ENCODE data around the gene BBLN. TPM values are rescaled to one million over a fixed set of nuclear protein-coding genes. Genes with fewer than 3 reads are reported as not detected.

Gene BBLN
- total RNA-seq, 1 experiment from 2014 or later: 154 TPM

- Histone ChIP-seq H3K9me2 (replicated peaks; ENCODE audit: insufficient read depth, low read length) (no peaks in the 10 kb centered on the region), H3K4me1 (ENCODE audit: low read length) (no peaks in the 10 kb centered on the region), H3K27ac (ENCODE audit: low read length) (no peak overlapping the region), H3K9me3 (ENCODE audit: low read length) (no peaks in the 10 kb centered on the region), H3K27me3 (ENCODE audit: low read length) (no peaks in the 10 kb centered on the region), H3K4me3 (ENCODE audit: low read length) (no peak overlapping the region), H2AFZ (ENCODE audit: low read length) (no peak overlapping the region), H3K9ac (ENCODE audit: low read length) (no peak overlapping the region), H3K4me2 (ENCODE audit: low read depth, low read length, poor library complexity, severe bottlenecking) (no peak overlapping the region), H3K36me3 (ENCODE audit: insufficient read depth, low read length) (no peaks in the 10 kb centered on the region), H3K79me2 (ENCODE audit: low read length) (no peaks in the 10 kb centered on the region), H4K20me1 (ENCODE audit: insufficient read depth, low read depth, low read length) (no peaks in the 10 kb centered on the region)
- no peak for DNase-seq
Measured at GRCh38 chr9:128139621-128140020, 20.4 kb upstream of the BBLN start.

GRCh38 chr9:128141604-128142003, 18.5 kb upstream of the BBLN start:
- no peaks in the 10 kb centered on the region for H4K20me1 ChIP-seq (ENCODE audit: insufficient read depth, low read depth, low read length)
- H2AFZ ChIP-seq (ENCODE audit: low read length): no peak overlapping the region
- no peak overlapping the region for H3K27ac ChIP-seq (ENCODE audit: low read length)
- no peak overlapping the region for H3K4me3 ChIP-seq (ENCODE audit: low read length)
- no peak overlapping the region for H3K9ac ChIP-seq (ENCODE audit: low read length)
- H3K4me1 ChIP-seq (ENCODE audit: low read length): no peaks in the 10 kb centered on the region
- no peaks in the 10 kb centered on the region for H3K9me3 ChIP-seq (ENCODE audit: low read length)
- H3K36me3 ChIP-seq (ENCODE audit: insufficient read depth, low read length): no peaks in the 10 kb centered on the region
- no peak overlapping the region for H3K4me2 ChIP-seq (ENCODE audit: low read depth, low read length, poor library complexity, severe bottlenecking)
- H3K79me2 ChIP-seq (ENCODE audit: low read length): no peaks in the 10 kb centered on the region
- H3K27me3 ChIP-seq (ENCODE audit: low read length): no peaks in the 10 kb centered on the region
- no peak for DNase-seq
- H3K9me2 ChIP-seq (replicated peaks; ENCODE audit: insufficient read depth, low read length): no peaks in the 10 kb centered on the region

- no peaks in the 10 kb centered on the region for H3K27me3 ChIP-seq (ENCODE audit: low read length)
- H3K9ac ChIP-seq (ENCODE audit: low read length): no peak overlapping the region
- H3K9me3 ChIP-seq (ENCODE audit: low read length): no peaks in the 10 kb centered on the region
- no peak overlapping the region for H3K27ac ChIP-seq (ENCODE audit: low read length)
- no peak overlapping the region for H3K4me3 ChIP-seq (ENCODE audit: low read length)
- H2AFZ ChIP-seq (ENCODE audit: low read length): no peak overlapping the region
- no peak overlapping the region for H3K4me2 ChIP-seq (ENCODE audit: low read depth, low read length, poor library complexity, severe bottlenecking)
- DNase-seq: no peak
- no peaks in the 10 kb centered on the region for H3K36me3 ChIP-seq (ENCODE audit: insufficient read depth, low read length)
- no peaks in the 10 kb centered on the region for H3K79me2 ChIP-seq (ENCODE audit: low read length)
- H4K20me1 ChIP-seq (ENCODE audit: insufficient read depth, low read depth, low read length): no peaks in the 10 kb centered on the region
- no peaks in the 10 kb centered on the region for H3K4me1 ChIP-seq (ENCODE audit: low read length)
- no peaks in the 10 kb centered on the region for H3K9me2 ChIP-seq (replicated peaks; ENCODE audit: insufficient read depth, low read length)
Measured at GRCh38 chr9:128142061-128142460, 18.0 kb upstream of the BBLN start.

GRCh38 chr9:128142596-128142995, 17.5 kb upstream of the BBLN start:
- no peaks in the 10 kb centered on the region for H3K4me1 ChIP-seq (ENCODE audit: low read length)

GRCh38 chr9:128143525-128144238, 16.4 kb upstream of the BBLN start:
- H3K4me2 ChIP-seq (ENCODE audit: low read depth, low read length, poor library complexity, severe bottlenecking): no peak overlapping the region
- DNase-seq: no peak
- H3K4me1 ChIP-seq (ENCODE audit: low read length): no peaks in the 10 kb centered on the region
- no peaks in the 10 kb centered on the region for H3K36me3 ChIP-seq (ENCODE audit: insufficient read depth, low read length)
- no peaks in the 10 kb centered on the region for H4K20me1 ChIP-seq (ENCODE audit: insufficient read depth, low read depth, low read length)
- H3K9me2 ChIP-seq (replicated peaks; ENCODE audit: insufficient read depth, low read length): no peaks in the 10 kb centered on the region
- no peaks in the 10 kb centered on the region for H3K79me2 ChIP-seq (ENCODE audit: low read length)
- H2AFZ ChIP-seq (ENCODE audit: low read length): no peak overlapping the region
- no peak overlapping the region for H3K4me3 ChIP-seq (ENCODE audit: low read length)
- H3K9me3 ChIP-seq (ENCODE audit: low read length): no peaks in the 10 kb centered on the region
- H3K9ac ChIP-seq (ENCODE audit: low read length): no peak overlapping the region
- H3K27me3 ChIP-seq (ENCODE audit: low read length): no peaks in the 10 kb centered on the region
- H3K27ac ChIP-seq (ENCODE audit: low read length): no peak overlapping the region

More at GRCh38 chr9:128142596-128142995, 17.5 kb upstream of the BBLN start:
- Histone ChIP-seq H3K9ac (ENCODE audit: low read length) (no peak overlapping the region), H3K79me2 (ENCODE audit: low read length) (no peaks in the 10 kb centered on the region), H3K9me3 (ENCODE audit: low read length) (no peaks in the 10 kb centered on the region), H3K4me3 (ENCODE audit: low read length) (no peak overlapping the region), H3K9me2 (replicated peaks; ENCODE audit: insufficient read depth, low read length) (no peaks in the 10 kb centered on the region), H3K27ac (ENCODE audit: low read length) (no peak overlapping the region), H2AFZ (ENCODE audit: low read length) (no peak overlapping the region), H3K4me2 (ENCODE audit: low read depth, low read length, poor library complexity, severe bottlenecking) (no peak overlapping the region), H4K20me1 (ENCODE audit: insufficient read depth, low read depth, low read length) (no peaks in the 10 kb centered on the region), H3K27me3 (ENCODE audit: low read length) (no peaks in the 10 kb centered on the region), H3K36me3 (ENCODE audit: insufficient read depth, low read length) (no peaks in the 10 kb centered on the region)
- no peak for DNase-seq

- H3K9me2 ChIP-seq (replicated peaks; ENCODE audit: insufficient read depth, low read length): no peaks in the 10 kb centered on the region
Measured at GRCh38 chr9:128144239-128145181, 15.6 kb upstream of the BBLN start.

GRCh38 chr9:128145536-128145935, 14.5 kb upstream of the BBLN start:
- H3K4me2 ChIP-seq (ENCODE audit: low read depth, low read length, poor library complexity, severe bottlenecking): no peak overlapping the region
- H3K9me2 ChIP-seq (replicated peaks; ENCODE audit: insufficient read depth, low read length): no peaks in the 10 kb centered on the region
- H3K9me3 ChIP-seq (ENCODE audit: low read length): no peaks in the 10 kb centered on the region
- H3K36me3 ChIP-seq (ENCODE audit: insufficient read depth, low read length): no peaks in the 10 kb centered on the region
- H3K9ac ChIP-seq (ENCODE audit: low read length): no peak overlapping the region
- H3K27me3 ChIP-seq (ENCODE audit: low read length): no peaks in the 10 kb centered on the region
- H4K20me1 ChIP-seq (ENCODE audit: insufficient read depth, low read depth, low read length): no peaks in the 10 kb centered on the region
- H3K4me1 ChIP-seq (ENCODE audit: low read length): no peaks in the 10 kb centered on the region
- no peak for DNase-seq
- no peak overlapping the region for H3K4me3 ChIP-seq (ENCODE audit: low read length)
- no peaks in the 10 kb centered on the region for H3K79me2 ChIP-seq (ENCODE audit: low read length)
- H3K27ac ChIP-seq (ENCODE audit: low read length): no peak overlapping the region
- H2AFZ ChIP-seq (ENCODE audit: low read length): no peak overlapping the region

More at GRCh38 chr9:128144239-128145181, 15.6 kb upstream of the BBLN start:
- H2AFZ ChIP-seq (ENCODE audit: low read length): no peak overlapping the region
- no peaks in the 10 kb centered on the region for H4K20me1 ChIP-seq (ENCODE audit: insufficient read depth, low read depth, low read length)
- H3K4me3 ChIP-seq (ENCODE audit: low read length): no peak overlapping the region
- DNase-seq: no peak
- no peaks in the 10 kb centered on the region for H3K36me3 ChIP-seq (ENCODE audit: insufficient read depth, low read length)
- no peaks in the 10 kb centered on the region for H3K4me1 ChIP-seq (ENCODE audit: low read length)
- H3K79me2 ChIP-seq (ENCODE audit: low read length): no peaks in the 10 kb centered on the region
- no peaks in the 10 kb centered on the region for H3K27me3 ChIP-seq (ENCODE audit: low read length)
- H3K9me3 ChIP-seq (ENCODE audit: low read length): no peaks in the 10 kb centered on the region
- H3K27ac ChIP-seq (ENCODE audit: low read length): no peak overlapping the region
- H3K9ac ChIP-seq (ENCODE audit: low read length): no peak overlapping the region
- no peak overlapping the region for H3K4me2 ChIP-seq (ENCODE audit: low read depth, low read length, poor library complexity, severe bottlenecking)

- H3K9ac ChIP-seq (ENCODE audit: low read length): no peak overlapping the region
- no peaks in the 10 kb centered on the region for H3K9me3 ChIP-seq (ENCODE audit: low read length)
- H3K36me3 ChIP-seq (ENCODE audit: insufficient read depth, low read length): no peaks in the 10 kb centered on the region
- no peaks in the 10 kb centered on the region for H3K27me3 ChIP-seq (ENCODE audit: low read length)
- H4K20me1 ChIP-seq (ENCODE audit: insufficient read depth, low read depth, low read length): no peaks in the 10 kb centered on the region
- H2AFZ ChIP-seq (ENCODE audit: low read length): no peak overlapping the region
- no peak overlapping the region for H3K4me2 ChIP-seq (ENCODE audit: low read depth, low read length, poor library complexity, severe bottlenecking)
- DNase-seq: no peak
- no peak overlapping the region for H3K27ac ChIP-seq (ENCODE audit: low read length)
- no peaks in the 10 kb centered on the region for H3K4me1 ChIP-seq (ENCODE audit: low read length)
- no peaks in the 10 kb centered on the region for H3K9me2 ChIP-seq (replicated peaks; ENCODE audit: insufficient read depth, low read length)
- H3K4me3 ChIP-seq (ENCODE audit: low read length): no peak overlapping the region
- H3K79me2 ChIP-seq (ENCODE audit: low read length): no peaks in the 10 kb centered on the region
Measured at GRCh38 chr9:128145951-128146351, 14.1 kb upstream of the BBLN start.
